A549 (cell line): ENCODE data around the gene PSMB7. TPM values are rescaled to one million over a fixed set of nuclear protein-coding genes. Genes with fewer than 3 reads are reported as not detected.

Experiments used
- ATAC-seq, 2 experiments: fragments of 200-7000 bp in 1 of 2; fragments of >200 bp in 1 of 2; cut with Nextera tagmentation in 1 of 2; cut with Tn5 transposase in 1 of 2; 3 replicates each; pipeline versions ENCODE4 v1.8.0 to v1.9.1; 2018 to 2020; ENCODE audit warnings: mild to moderate bottlenecking in 1 of 2, moderate library complexity in 1 of 2
- CTCF ChIA-PET: fragments of 300-600 bp; sonication (Branson Sonifier 250); formaldehyde crosslinking; extraction: SDS; loops from one replicate; lab custom pipeline; 2021; ENCODE audit warnings: antibody characterized with exemption, inconsistent platforms; lab: Yijun Ruan, JAX
- POLR2A ChIA-PET: fragments of 350-600 bp; formaldehyde crosslinking; extraction: SDS; loops from one replicate; lab custom pipeline; 2021; ENCODE audit warnings: antibody characterized with exemption, inconsistent platforms; lab: Yijun Ruan, JAX
- DNase-seq, 2 experiments: peaks; one replicate each; pipeline versions ENCODE4 v3.0.0 to v3.0.0-alpha.2; 2011 to 2016; ENCODE audit warnings: low read depth in 1 of 2, low spot score in 1 of 2
- FAIRE-seq: peaks from 2 replicates; lab custom pipeline; 2011; peaks lifted over from hg19 to GRCh38; lab: Jason Lieb, UNC
- H3K27ac ChIP-seq, 2 experiments: fragments of >200 bp; sonication (Bioruptor Twin); formaldehyde crosslinking; 3 replicates each; pipeline ENCODE4 v1.5.1; 2016 to 2017
- H3K4me1 ChIP-seq: fragments of >200 bp; sonication (Bioruptor Twin); formaldehyde crosslinking; 3 replicates; pipeline ENCODE4 v1.6.1; 2016
- H3K4me2 ChIP-seq: fragments of >200 bp; sonication (Bioruptor Twin); formaldehyde crosslinking; 3 replicates; pipeline ENCODE4 v1.6.1; 2016
- H3K4me3 ChIP-seq: fragments of >200 bp; sonication (Bioruptor Twin); formaldehyde crosslinking; 3 replicates; pipeline ENCODE4 v1.5.1; 2016
- H3K9me3 ChIP-seq: fragments of >200 bp; sonication (Bioruptor Twin); formaldehyde crosslinking; 3 replicates; pipeline ENCODE4 v1.6.1; 2016
- CBX2 ChIP-seq: fragments of 200-600 bp; sonication (generic); IDR thresholded peaks from 2 replicates; pipeline ENCODE4 v1.6.1; 2016; ENCODE audit warnings: low read depth, mild to moderate bottlenecking, borderline replicate concordance
- CHD2 ChIP-seq: fragments of 150-350 bp; IDR thresholded peaks from 2 replicates; pipeline ENCODE4 v1.6.1; 2014; ENCODE audit warnings: low read length; ENCODE audit not compliant: partially characterized antibody
- EHF ChIP-seq: fragments of 250-450 bp; sonication (Bioruptor Pico); IDR thresholded peaks from 2 replicates; pipeline ENCODE4 v1.5.0; 2020; ENCODE audit warnings: mild to moderate bottlenecking
- EHMT2 ChIP-seq: fragments of 200-600 bp; sonication (generic); IDR thresholded peaks from 2 replicates; pipeline ENCODE4 v1.6.1; 2016; ENCODE audit warnings: antibody characterized with exemption, low read depth, mild to moderate bottlenecking, moderate library complexity
- EP300 ChIP-seq, 2 experiments: fragments of >200 bp; sonication (Bioruptor Twin); formaldehyde crosslinking; IDR thresholded peaks; 2 replicates in 1 of 2; 3 replicates in 1 of 2; pipeline ENCODE4 v1.6.1; 2016 to 2017
- FOSL2 ChIP-seq, 2 experiments: fragments of 450-650 bp in 1 of 2; fragments of >200 bp in 1 of 2; sonication (Bioruptor Twin) in 1 of 2; formaldehyde crosslinking; IDR thresholded peaks; 2 replicates each; pipeline versions ENCODE4 v1.5.0 to v1.6.1; 2016 to 2020; ENCODE audit warnings: mild to moderate bottlenecking in 1 of 2, moderate library complexity in 1 of 2
- HOXB13 ChIP-seq: fragments of 250-450 bp; sonication (Bioruptor Pico); IDR thresholded peaks from 2 replicates; pipeline ENCODE4 v1.5.0; 2020; ENCODE audit warnings: low read depth, mild to moderate bottlenecking, moderate library complexity
- JUN ChIP-seq, 2 experiments: fragments of >200 bp; sonication (Bioruptor Twin); formaldehyde crosslinking; IDR thresholded peaks; 2 replicates in 1 of 2; 3 replicates in 1 of 2; pipeline ENCODE4 v1.6.1; 2016 to 2017
- KDM1A ChIP-seq: fragments of 200-600 bp; sonication (generic); IDR thresholded peaks from 2 replicates; pipeline ENCODE4 v1.6.1; 2016; ENCODE audit warnings: low read depth, mild to moderate bottlenecking
- MAFK ChIP-seq: fragments of 450-650 bp; IDR thresholded peaks from 2 replicates; pipeline ENCODE4 v1.6.1; 2014; ENCODE audit not compliant: partially characterized antibody
- NFE2L2 ChIP-seq: fragments of 150-350 bp; conservative IDR thresholded peaks from 2 replicates; pipeline ENCODE4 v1.6.1; 2014; ENCODE audit warnings: low read length
- NPAS2 ChIP-seq: fragments of 250-450 bp; sonication (Bioruptor Pico); IDR thresholded peaks from 2 replicates; pipeline ENCODE4 v1.8.0; 2022; ENCODE audit warnings: mild to moderate bottlenecking, moderate library complexity, borderline replicate concordance
- NR3C1 ChIP-seq: fragments of >200 bp; sonication (Bioruptor Twin); formaldehyde crosslinking; IDR thresholded peaks from 3 replicates; pipeline ENCODE4 v1.6.1; 2017
- PHF8 ChIP-seq: fragments of 200-600 bp; sonication (generic); IDR thresholded peaks from 2 replicates; pipeline ENCODE4 v1.6.1; 2016; ENCODE audit warnings: low read depth, mild to moderate bottlenecking, antibody characterized with exemption, moderate library complexity, borderline replicate concordance
- POLR2AphosphoS2 ChIP-seq: conservative IDR thresholded peaks from 2 replicates; pipeline ENCODE4 v1.6.1; 2012; ENCODE audit warnings: low read length, improper control_type of control experiment, inconsistent platforms
- TP53 ChIP-seq: fragments of 250-450 bp; sonication (Bioruptor Pico); IDR thresholded peaks from 2 replicates; pipeline ENCODE4 v1.5.0; 2021; ENCODE audit warnings: mild to moderate bottlenecking, moderate library complexity
- ZSCAN20 ChIP-seq: fragments of 250-450 bp; sonication (Bioruptor Pico); IDR thresholded peaks from 2 replicates; pipeline ENCODE4 v1.8.0; 2022; ENCODE audit warnings: mild to moderate bottlenecking, moderate library complexity
- WGBS: methylation state at CpG from one replicate; pipeline ENCODE4 v1.1.6; 2017; ENCODE audit errors: missing lambda C conversion rate; 5-methylcytosine and 5-hydroxymethylcytosine counted together
- polyA plus RNA-seq, 4 experiments: library from polyadenylated mRNA; depleted of rRNA in 3 of 4; stranded (reverse); fragments of >200 nt; fragmentation: RNase III in 1 of 4; extraction: RNeasy Plus Mini Kit Qiagen cat#74134 plus additional on column Dnase treatment in 1 of 4; gene quantifications; 2 replicates in 3 of 4; 3 replicates in 1 of 4; pipeline ENCODE4 v1.2.3, GENCODE V29; 2011 to 2017
- TF ChIP-seq, protein P1 (sequence below): IDR thresholded peaks from 2 replicates; pipeline ENCODE4 v1.6.1; 2012; ENCODE audit warnings: low read depth, borderline replicate concordance
- TF ChIP-seq, protein P2 (sequence below): fragments of 150-350 bp; IDR thresholded peaks from 2 replicates; pipeline ENCODE4 v1.6.1; 2014; ENCODE audit warnings: low read depth, mild to moderate bottlenecking, low read length
- TF ChIP-seq, protein P3 (sequence below): IDR thresholded peaks from 2 replicates; pipeline ENCODE4 v1.6.1; 2012
- TF ChIP-seq, protein P4 (sequence below): fragments of 200-600 bp; sonication (generic); IDR thresholded peaks from 2 replicates; pipeline ENCODE4 v1.6.1; 2016; ENCODE audit warnings: antibody characterized with exemption, mild to moderate bottlenecking, moderate library complexity

The PSMB7 gene
- polyA plus RNA-seq, 2 of the 4 experiments (the other 2 are of a cell fraction) = 332 to 418 TPM

DNA sequence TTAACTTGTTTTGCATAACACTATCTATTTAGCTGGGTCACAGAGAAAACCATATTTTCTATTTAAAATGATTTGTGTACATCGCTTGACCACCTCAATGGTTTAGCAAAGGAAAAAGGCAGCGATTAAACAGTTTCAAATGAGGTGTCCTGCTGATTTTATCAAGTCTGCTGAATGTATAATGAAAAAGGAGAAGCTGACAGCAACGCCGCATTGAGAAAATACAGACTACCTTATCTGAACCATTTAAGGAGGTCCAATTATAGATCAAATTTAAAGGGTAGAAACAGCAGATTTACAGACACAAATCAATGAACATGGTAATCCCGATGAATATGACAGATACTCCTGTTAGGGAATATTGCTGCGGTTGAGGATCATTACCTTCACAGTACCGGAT is 29.6 kb downstream of the PSMB7 start:
- H3K27ac ChIP-seq = no peak overlapping the region
- no peak for FAIRE-seq
- H3K9me3 ChIP-seq = no peaks in the 10 kb centered on the region
- POLR2A ChIA-PET = interaction anchor here (0.9 to 1.1 kb wide), 2 partner anchors 9 to 11 kb away, joined by 3 read pairs; no protein-coding TSS in a partner anchor
- WGBS = 80% methylated on average over 7 of the region's 7 CpGs
- TF ChIP-seq ZSCAN20 (CRISPR knock-in tag) (no peak), TP53 (CRISPR knock-in tag) (no peak), CBX2 (no peak), EP300 (IDR thresholded peaks at IDR 0.05) (no peak), PHF8 (no peak), HOXB13 (CRISPR knock-in tag) (no peak), FOSL2 (IDR thresholded peaks at IDR 0.05) (no peak), FOSL2 (CRISPR knock-in tag; IDR thresholded peaks at IDR 0.05) (no peak), CHD2 (no peak), NPAS2 (CRISPR knock-in tag) (no peak), NR3C1 (no peak), KDM1A (no peak), JUN (IDR thresholded peaks at IDR 0.05) (no peak)
- TF ChIP-seq, protein P1, sequence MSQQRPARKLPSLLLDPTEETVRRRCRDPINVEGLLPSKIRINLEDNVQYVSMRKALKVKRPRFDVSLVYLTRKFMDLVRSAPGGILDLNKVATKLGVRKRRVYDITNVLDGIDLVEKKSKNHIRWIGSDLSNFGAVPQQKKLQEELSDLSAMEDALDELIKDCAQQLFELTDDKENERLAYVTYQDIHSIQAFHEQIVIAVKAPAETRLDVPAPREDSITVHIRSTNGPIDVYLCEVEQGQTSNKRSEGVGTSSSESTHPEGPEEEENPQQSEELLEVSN = no peak
- TF ChIP-seq, protein P2, sequence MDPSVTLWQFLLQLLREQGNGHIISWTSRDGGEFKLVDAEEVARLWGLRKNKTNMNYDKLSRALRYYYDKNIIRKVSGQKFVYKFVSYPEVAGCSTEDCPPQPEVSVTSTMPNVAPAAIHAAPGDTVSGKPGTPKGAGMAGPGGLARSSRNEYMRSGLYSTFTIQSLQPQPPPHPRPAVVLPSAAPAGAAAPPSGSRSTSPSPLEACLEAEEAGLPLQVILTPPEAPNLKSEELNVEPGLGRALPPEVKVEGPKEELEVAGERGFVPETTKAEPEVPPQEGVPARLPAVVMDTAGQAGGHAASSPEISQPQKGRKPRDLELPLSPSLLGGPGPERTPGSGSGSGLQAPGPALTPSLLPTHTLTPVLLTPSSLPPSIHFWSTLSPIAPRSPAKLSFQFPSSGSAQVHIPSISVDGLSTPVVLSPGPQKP = no peak
- TF ChIP-seq, protein P3, sequence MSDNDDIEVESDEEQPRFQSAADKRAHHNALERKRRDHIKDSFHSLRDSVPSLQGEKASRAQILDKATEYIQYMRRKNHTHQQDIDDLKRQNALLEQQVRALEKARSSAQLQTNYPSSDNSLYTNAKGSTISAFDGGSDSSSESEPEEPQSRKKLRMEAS = no peak
- no peak overlapping the region for H3K4me3 ChIP-seq
- H3K4me2 ChIP-seq = peak overlapping the region; percentile 57
- no peak for DNase-seq
- ATAC-seq = no peak
- H3K4me1 ChIP-seq = peaks cover 52% of the 10 kb centered on the region
- CTCF ChIA-PET = interaction anchor here (0.7 to 32.7 kb wide), 6 partner anchors 8 to 983 kb away, joined by 3 to 429 read pairs (median 11); partner anchors contain the start of gene PSMB7

DNA sequence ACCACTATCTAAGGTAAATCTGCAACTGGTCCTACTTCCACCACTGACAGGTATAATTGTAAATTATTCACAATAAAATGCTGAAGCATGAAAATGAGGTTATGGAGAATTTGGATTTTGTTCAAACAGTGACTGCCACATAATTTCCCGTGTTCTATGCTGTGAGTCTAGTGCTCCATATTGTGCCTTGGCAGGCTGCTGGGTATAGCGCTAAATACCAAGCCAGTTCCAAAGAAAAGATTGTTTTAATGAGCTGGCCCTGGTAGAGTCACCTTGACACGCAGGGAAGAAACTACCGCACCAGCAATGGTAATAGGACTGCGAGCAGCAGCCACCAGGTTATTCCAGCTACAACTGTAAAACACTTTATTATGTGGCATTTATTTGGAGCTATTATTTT is 30.4 kb downstream of the PSMB7 start:
- no peak overlapping the region for H3K27ac ChIP-seq
- no peak for TF ChIP-seq EHF (CRISPR knock-in tag)
- TF ChIP-seq POLR2AphosphoS2 = no peak
- TF ChIP-seq EP300 (IDR thresholded peaks at IDR 0.05) = no peak
- TF ChIP-seq CBX2 = no peak
- TF ChIP-seq, protein P2 = no peak
- TF ChIP-seq EHMT2 = no peak
- TF ChIP-seq ZSCAN20 (CRISPR knock-in tag) = no peak
- no peak for TF ChIP-seq MAFK
- TF ChIP-seq, protein P4, sequence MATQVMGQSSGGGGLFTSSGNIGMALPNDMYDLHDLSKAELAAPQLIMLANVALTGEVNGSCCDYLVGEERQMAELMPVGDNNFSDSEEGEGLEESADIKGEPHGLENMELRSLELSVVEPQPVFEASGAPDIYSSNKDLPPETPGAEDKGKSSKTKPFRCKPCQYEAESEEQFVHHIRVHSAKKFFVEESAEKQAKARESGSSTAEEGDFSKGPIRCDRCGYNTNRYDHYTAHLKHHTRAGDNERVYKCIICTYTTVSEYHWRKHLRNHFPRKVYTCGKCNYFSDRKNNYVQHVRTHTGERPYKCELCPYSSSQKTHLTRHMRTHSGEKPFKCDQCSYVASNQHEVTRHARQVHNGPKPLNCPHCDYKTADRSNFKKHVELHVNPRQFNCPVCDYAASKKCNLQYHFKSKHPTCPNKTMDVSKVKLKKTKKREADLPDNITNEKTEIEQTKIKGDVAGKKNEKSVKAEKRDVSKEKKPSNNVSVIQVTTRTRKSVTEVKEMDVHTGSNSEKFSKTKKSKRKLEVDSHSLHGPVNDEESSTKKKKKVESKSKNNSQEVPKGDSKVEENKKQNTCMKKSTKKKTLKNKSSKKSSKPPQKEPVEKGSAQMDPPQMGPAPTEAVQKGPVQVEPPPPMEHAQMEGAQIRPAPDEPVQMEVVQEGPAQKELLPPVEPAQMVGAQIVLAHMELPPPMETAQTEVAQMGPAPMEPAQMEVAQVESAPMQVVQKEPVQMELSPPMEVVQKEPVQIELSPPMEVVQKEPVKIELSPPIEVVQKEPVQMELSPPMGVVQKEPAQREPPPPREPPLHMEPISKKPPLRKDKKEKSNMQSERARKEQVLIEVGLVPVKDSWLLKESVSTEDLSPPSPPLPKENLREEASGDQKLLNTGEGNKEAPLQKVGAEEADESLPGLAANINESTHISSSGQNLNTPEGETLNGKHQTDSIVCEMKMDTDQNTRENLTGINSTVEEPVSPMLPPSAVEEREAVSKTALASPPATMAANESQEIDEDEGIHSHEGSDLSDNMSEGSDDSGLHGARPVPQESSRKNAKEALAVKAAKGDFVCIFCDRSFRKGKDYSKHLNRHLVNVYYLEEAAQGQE = no peak
- TF ChIP-seq NR3C1 = no peak
- no peak for TF ChIP-seq NFE2L2
- CTCF ChIA-PET = interaction anchor here (0.7 to 32.7 kb wide), 6 partner anchors 9 to 38 kb away, joined by 3 to 429 read pairs (median 4); partner anchors contain the start of gene PSMB7
- H3K4me1 ChIP-seq = peaks cover 44% of the 10 kb centered on the region
- H3K4me3 ChIP-seq = no peak overlapping the region
- H3K9me3 ChIP-seq = no peaks in the 10 kb centered on the region
- FAIRE-seq (no peak), DNase-seq (no peak), ATAC-seq (no peak)
- WGBS = 95% methylated on average over 5 of the region's 5 CpGs
- H3K4me2 ChIP-seq = no peak overlapping the region
- POLR2A ChIA-PET = interaction anchor here (0.9 kb wide), 1 partner anchor 8 kb away, joined by 3 read pairs; no protein-coding TSS in a partner anchor
